Osteocyte (in vitro differentiated cells): ENCODE measurements around the gene LRRC28. TPM values are rescaled to one million over a fixed set of nuclear protein-coding genes. Genes with fewer than 3 reads are reported as not detected.
"Not testable (repeated sequence)": the region's sequence is repeated elsewhere in the genome, so short reads cannot be mapped to it uniquely, and the experiment has no call there.

Experiments
- DNase-seq: peaks from one replicate; pipeline ENCODE4 v3.0.0; 2021; ENCODE audit warnings: mixed read lengths; ENCODE audit not compliant: unreplicated experiment; ENCODE audit errors: extremely low spot score
- H3K27ac Mint-ChIP-seq: one replicate; pipeline ENCODE4 v1.8.0; 2021; ENCODE audit warnings: mild to moderate bottlenecking, mixed read lengths; ENCODE audit not compliant: unreplicated experiment
- H3K27me3 Mint-ChIP-seq: one replicate; pipeline ENCODE4 v1.8.0; 2021; ENCODE audit warnings: mixed read lengths; ENCODE audit not compliant: unreplicated experiment
- H3K36me3 Mint-ChIP-seq: one replicate; pipeline ENCODE4 v1.8.0; 2021; ENCODE audit warnings: mixed read lengths; ENCODE audit not compliant: unreplicated experiment
- H3K4me1 Mint-ChIP-seq: one replicate; pipeline ENCODE4 v1.8.0; 2021; ENCODE audit warnings: mixed read lengths; ENCODE audit not compliant: unreplicated experiment
- H3K4me3 Mint-ChIP-seq: one replicate; pipeline ENCODE4 v1.8.0; 2021; ENCODE audit warnings: mild to moderate bottlenecking, moderate library complexity, mixed read lengths; ENCODE audit not compliant: unreplicated experiment
- H3K9me3 Mint-ChIP-seq: one replicate; pipeline ENCODE4 v1.8.0; 2021; ENCODE audit warnings: mixed read lengths; ENCODE audit not compliant: unreplicated experiment
- total RNA-seq: library from RNA; stranded (reverse); gene quantifications from 2 replicates; pipeline ENCODE4 v1.2.1, GENCODE V29; 2021
- TF ChIP-seq, protein P1 (sequence below): fragments of 200-600 bp; sonication (generic); IDR thresholded peaks from 2 replicates; pipeline ENCODE4 v1.5.0; 2021; ENCODE audit warnings: antibody characterized with exemption, mild to moderate bottlenecking, moderate library complexity

Gene LRRC28
- total RNA-seq, 1 donor from 2014 or later: 27.4 TPM

GRCh38 chr15:99396375-99396774 is 145.1 kb downstream of the LRRC28 start:
- TF ChIP-seq, protein P1, sequence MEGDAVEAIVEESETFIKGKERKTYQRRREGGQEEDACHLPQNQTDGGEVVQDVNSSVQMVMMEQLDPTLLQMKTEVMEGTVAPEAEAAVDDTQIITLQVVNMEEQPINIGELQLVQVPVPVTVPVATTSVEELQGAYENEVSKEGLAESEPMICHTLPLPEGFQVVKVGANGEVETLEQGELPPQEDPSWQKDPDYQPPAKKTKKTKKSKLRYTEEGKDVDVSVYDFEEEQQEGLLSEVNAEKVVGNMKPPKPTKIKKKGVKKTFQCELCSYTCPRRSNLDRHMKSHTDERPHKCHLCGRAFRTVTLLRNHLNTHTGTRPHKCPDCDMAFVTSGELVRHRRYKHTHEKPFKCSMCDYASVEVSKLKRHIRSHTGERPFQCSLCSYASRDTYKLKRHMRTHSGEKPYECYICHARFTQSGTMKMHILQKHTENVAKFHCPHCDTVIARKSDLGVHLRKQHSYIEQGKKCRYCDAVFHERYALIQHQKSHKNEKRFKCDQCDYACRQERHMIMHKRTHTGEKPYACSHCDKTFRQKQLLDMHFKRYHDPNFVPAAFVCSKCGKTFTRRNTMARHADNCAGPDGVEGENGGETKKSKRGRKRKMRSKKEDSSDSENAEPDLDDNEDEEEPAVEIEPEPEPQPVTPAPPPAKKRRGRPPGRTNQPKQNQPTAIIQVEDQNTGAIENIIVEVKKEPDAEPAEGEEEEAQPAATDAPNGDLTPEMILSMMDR: no peak
- Mint-ChIP-seq H3K36me3 (peaks cover 7% of the 10 kb centered on the region), H3K4me1 (peaks cover 22% of the 10 kb centered on the region), H3K27ac (no peak overlapping the region), H3K4me3 (no peak overlapping the region), H3K9me3 (peaks cover 17% of the 10 kb centered on the region), H3K27me3 (no peaks in the 10 kb centered on the region)
- no peak for DNase-seq

- Mint-ChIP-seq H3K4me3 (no peak overlapping the region), H3K36me3 (no peaks in the 10 kb centered on the region), H3K27ac (peak overlapping the region; percentile 77)
Measured at GRCh38 chr15:99399061-99399460, 147.8 kb downstream of the LRRC28 start.

GRCh38 chr15:99399618-99400017 is 148.3 kb downstream of the LRRC28 start:
- Mint-ChIP-seq H3K4me3 (no peak overlapping the region), H3K9me3 (no peaks in the 10 kb centered on the region), H3K4me1 (peaks cover 47% of the 10 kb centered on the region), H3K27ac (no peak overlapping the region), H3K36me3 (no peaks in the 10 kb centered on the region), H3K27me3 (no peaks in the 10 kb centered on the region)
- TF ChIP-seq, protein P1: no peak
- no peak for DNase-seq

More at GRCh38 chr15:99399061-99399460, 147.8 kb downstream of the LRRC28 start:
- DNase-seq: no peak
- TF ChIP-seq, protein P1: no peak
- Mint-ChIP-seq H3K9me3 (no peaks in the 10 kb centered on the region), H3K27me3 (no peaks in the 10 kb centered on the region), H3K4me1 (peaks cover 41% of the 10 kb centered on the region)

GRCh38 chr15:99401216-99401615 is 149.9 kb downstream of the LRRC28 start:
- H3K36me3 Mint-ChIP-seq, H3K4me3 Mint-ChIP-seq, H3K9me3 Mint-ChIP-seq, H3K27ac Mint-ChIP-seq, DNase-seq, H3K27me3 Mint-ChIP-seq: not testable (repeated sequence)
- H3K4me1 Mint-ChIP-seq: peaks cover 51% of the 10 kb centered on the region

DNA sequence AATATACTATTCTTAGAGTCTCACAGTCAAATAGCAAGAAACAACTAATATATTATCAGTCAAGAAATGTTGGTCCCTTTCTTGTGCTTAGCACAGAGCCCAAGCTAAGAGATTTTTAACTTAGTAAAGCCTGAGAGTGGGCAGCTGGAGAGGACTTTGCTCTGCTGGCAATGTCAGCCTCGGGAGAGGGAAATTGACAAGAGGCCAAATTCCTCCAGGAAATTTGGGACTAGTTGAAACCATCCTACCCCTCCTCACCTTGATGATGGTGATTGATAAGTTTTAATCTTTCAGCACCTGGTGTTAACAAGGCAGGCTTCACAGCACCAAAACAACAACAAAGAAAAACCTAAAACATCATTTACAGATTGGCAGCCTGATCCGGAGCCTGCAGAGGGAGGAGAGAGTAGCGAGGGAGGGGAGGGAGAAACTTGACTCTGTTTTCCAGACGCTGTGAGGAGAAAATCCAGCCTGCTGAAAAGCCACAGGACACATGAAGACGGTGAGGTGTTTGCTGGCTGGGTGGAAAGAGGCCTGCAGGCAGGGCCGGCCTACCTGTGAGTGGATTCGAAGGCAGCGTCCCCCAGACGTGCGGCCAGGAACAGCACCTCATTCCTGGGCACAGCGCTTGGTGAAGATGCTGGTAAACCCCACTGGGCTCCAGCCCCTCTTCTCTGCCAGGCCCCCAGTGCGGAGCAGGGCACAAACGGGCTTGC is 150.9 kb downstream of the LRRC28 start:
- H3K4me1 Mint-ChIP-seq: peaks cover 51% of the 10 kb centered on the region
- no peaks in the 10 kb centered on the region for H3K27me3 Mint-ChIP-seq
- H3K36me3 Mint-ChIP-seq: no peaks in the 10 kb centered on the region
- TF ChIP-seq, protein P1: no peak
- DNase-seq: no peak
- peak overlapping the region; percentile 82 for H3K27ac Mint-ChIP-seq
- no peaks in the 10 kb centered on the region for H3K9me3 Mint-ChIP-seq
- no peak overlapping the region for H3K4me3 Mint-ChIP-seq
